Measurements from ENCODE around the gene GPR27. TPM values are rescaled to one million over a fixed set of nuclear protein-coding genes. Genes with fewer than 3 reads are reported as not detected.

GPR27 gene
- total and polyA plus RNA-seq, 2 donors, result 0.05 to 1.7 TPM

DNA sequence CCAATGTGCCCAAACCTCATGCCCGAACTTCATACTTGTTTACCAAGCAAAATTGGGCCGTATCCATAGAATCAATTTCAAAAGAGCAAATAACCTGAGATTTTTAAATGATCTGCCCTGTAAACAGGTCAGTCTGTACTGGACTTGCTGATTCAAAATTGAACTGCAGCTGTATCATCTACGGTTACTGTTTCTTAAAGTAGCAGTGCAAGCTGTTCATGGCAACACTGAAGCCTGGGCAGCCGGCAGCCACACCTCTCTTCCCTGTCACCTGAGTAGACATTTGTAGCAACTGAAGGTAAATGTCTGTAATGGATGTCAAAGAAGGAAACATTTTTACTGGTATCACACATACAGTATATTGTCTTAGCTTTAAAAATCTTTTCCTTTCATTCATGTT is 39.1 kb upstream of the GPR27 start:
- no peaks in the 10 kb centered on the region for H3K9me3 ChIP-seq (ENCODE audit: control insufficient read depth in 2 of 2, insufficient read depth in 1 of 2, low read length in 1 of 2)
- H3K27me3 ChIP-seq (ENCODE audit: control insufficient read depth in 2 of 2, insufficient read depth in 1 of 2, low read length in 1 of 2), result no peaks in the 10 kb centered on the region
- H3K4me1 ChIP-seq (ENCODE audit: control insufficient read depth in 2 of 2, insufficient read depth in 2 of 2, low read length in 2 of 2), result peaks cover 12 to 15% of the 10 kb centered on the region in 2 donors
- H3K4me3 ChIP-seq (ENCODE audit: low read length in 2 of 2), result no peak overlapping the region
- 97% methylated on average over 4 of the region's 4 CpGs for WGBS
- no peaks in the 10 kb centered on the region for H3K36me3 ChIP-seq (ENCODE audit: control insufficient read depth in 2 of 2, insufficient read depth in 2 of 2, low read length in 1 of 2)
- no peak overlapping the region for H3K27ac ChIP-seq (ENCODE audit: low read depth in 1 of 2, low read length in 1 of 2)
- DNase-seq (ENCODE audit: low read depth in 6 of 9, low spot score in 9 of 9), result no peak

GRCh38 chr3:71718072-71718471 is 35.6 kb upstream of the GPR27 start:
- H3K9me3 ChIP-seq (ENCODE audit: control insufficient read depth in 2 of 2, insufficient read depth in 1 of 2, low read length in 1 of 2), result no peaks in the 10 kb centered on the region
- H3K4me3 ChIP-seq (ENCODE audit: low read length in 2 of 2), result no peak overlapping the region
- no peak for DNase-seq (ENCODE audit: low read depth in 6 of 9, low spot score in 9 of 9)
- no peak overlapping the region for H3K27ac ChIP-seq (ENCODE audit: low read depth in 1 of 2, low read length in 1 of 2)
- peaks cover 0 to 4% of the 10 kb centered on the region in 2 donors for H3K27me3 ChIP-seq (ENCODE audit: control insufficient read depth in 2 of 2, insufficient read depth in 1 of 2, low read length in 1 of 2)
- H3K4me1 ChIP-seq (ENCODE audit: control insufficient read depth in 2 of 2, insufficient read depth in 2 of 2, low read length in 2 of 2), result peaks cover 10 to 11% of the 10 kb centered on the region in 2 donors
- WGBS, result 51% methylated on average over 4 of the region's 4 CpGs
- H3K36me3 ChIP-seq (ENCODE audit: control insufficient read depth in 2 of 2, insufficient read depth in 2 of 2, low read length in 1 of 2), result no peaks in the 10 kb centered on the region

DNA sequence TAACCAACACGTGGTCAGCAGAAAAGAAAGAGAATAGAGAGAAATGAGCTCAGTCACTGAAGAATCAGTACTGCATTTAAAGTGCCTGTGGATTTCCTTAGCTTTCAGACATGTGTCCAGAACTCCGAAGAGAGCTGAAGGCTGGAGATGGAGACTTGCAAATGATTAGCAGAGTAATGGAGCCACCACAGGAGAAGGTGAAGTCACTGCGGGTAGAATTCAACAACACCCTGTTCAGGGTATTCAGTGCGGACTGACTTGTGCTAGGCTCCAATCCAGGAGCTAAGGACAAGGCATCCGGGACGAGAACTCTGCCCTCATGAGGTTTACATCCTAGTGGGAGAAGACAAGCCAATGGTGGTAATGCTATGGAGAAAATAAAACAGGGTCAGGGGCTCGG is 32.7 kb upstream of the GPR27 start:
- Histone ChIP-seq H3K4me1 (ENCODE audit: control insufficient read depth in 2 of 2, insufficient read depth in 2 of 2, low read length in 2 of 2) (peaks cover 19 to 25% of the 10 kb centered on the region in 2 donors), H3K9me3 (ENCODE audit: control insufficient read depth in 2 of 2, insufficient read depth in 1 of 2, low read length in 1 of 2) (no peaks in the 10 kb centered on the region), H3K36me3 (ENCODE audit: control insufficient read depth in 2 of 2, insufficient read depth in 2 of 2, low read length in 1 of 2) (no peaks in the 10 kb centered on the region), H3K4me3 (ENCODE audit: low read length in 2 of 2) (no peak overlapping the region), H3K27ac (ENCODE audit: low read depth in 1 of 2, low read length in 1 of 2) (no peak overlapping the region), H3K27me3 (ENCODE audit: control insufficient read depth in 2 of 2, insufficient read depth in 1 of 2, low read length in 1 of 2) (peaks cover 0 to 24% of the 10 kb centered on the region in 2 donors)
- no peak for DNase-seq (ENCODE audit: low read depth in 6 of 9, low spot score in 9 of 9)
- WGBS, result 97% methylated on average over 7 of the region's 7 CpGs

- Histone ChIP-seq H3K9me3 (ENCODE audit: control insufficient read depth in 2 of 2, insufficient read depth in 1 of 2, low read length in 1 of 2) (no peaks in the 10 kb centered on the region), H3K27me3 (ENCODE audit: control insufficient read depth in 2 of 2, insufficient read depth in 1 of 2, low read length in 1 of 2) (peaks cover 0 to 29% of the 10 kb centered on the region in 2 donors), H3K4me1 (ENCODE audit: control insufficient read depth in 2 of 2, insufficient read depth in 2 of 2, low read length in 2 of 2) (peaks cover 20 to 31% of the 10 kb centered on the region in 2 donors), H3K36me3 (ENCODE audit: control insufficient read depth in 2 of 2, insufficient read depth in 2 of 2, low read length in 1 of 2) (no peaks in the 10 kb centered on the region), H3K4me3 (ENCODE audit: low read length in 2 of 2) (no peak overlapping the region), H3K27ac (ENCODE audit: low read depth in 1 of 2, low read length in 1 of 2) (peak overlapping the region in 1 of 2 donors; percentile 21)
- WGBS, result 51% methylated on average over 6 of the region's 6 CpGs
- DNase-seq (ENCODE audit: low read depth in 6 of 9, low spot score in 9 of 9), result no peak
Measured at GRCh38 chr3:71721651-71722157, 32.0 kb upstream of the GPR27 start.

DNA sequence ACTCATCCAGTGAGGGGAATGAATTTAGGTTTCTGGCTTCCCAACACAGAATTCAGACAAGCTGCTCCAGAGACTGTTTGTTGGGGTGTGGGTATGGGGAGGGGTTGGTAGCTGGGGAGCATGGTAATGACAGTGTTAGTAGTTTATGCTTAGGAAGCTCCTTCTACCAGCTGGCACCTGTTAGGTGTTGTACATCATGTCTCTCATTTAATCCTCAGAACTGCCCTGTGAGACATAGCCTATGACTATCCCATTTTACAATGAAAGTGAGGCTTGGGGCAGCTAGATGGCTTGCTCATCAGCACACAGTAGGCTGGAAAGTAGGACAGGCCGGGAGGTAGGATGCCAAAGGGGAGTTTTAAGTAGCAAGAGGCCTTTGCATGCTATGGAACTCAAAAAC is 31.0 kb upstream of the GPR27 start:
- Histone ChIP-seq H3K4me3 (ENCODE audit: low read length in 2 of 2) (no peak overlapping the region), H3K27me3 (ENCODE audit: control insufficient read depth in 2 of 2, insufficient read depth in 1 of 2, low read length in 1 of 2) (peaks cover 0 to 29% of the 10 kb centered on the region in 2 donors), H3K36me3 (ENCODE audit: control insufficient read depth in 2 of 2, insufficient read depth in 2 of 2, low read length in 1 of 2) (no peaks in the 10 kb centered on the region), H3K4me1 (ENCODE audit: control insufficient read depth in 2 of 2, insufficient read depth in 2 of 2, low read length in 2 of 2) (peaks cover 20 to 31% of the 10 kb centered on the region in 2 donors), H3K9me3 (ENCODE audit: control insufficient read depth in 2 of 2, insufficient read depth in 1 of 2, low read length in 1 of 2) (no peaks in the 10 kb centered on the region), H3K27ac (ENCODE audit: low read depth in 1 of 2, low read length in 1 of 2) (no peak overlapping the region)
- 94% methylated on average over 1 of the region's 1 CpG for WGBS
- no peak for DNase-seq (ENCODE audit: low read depth in 6 of 9, low spot score in 9 of 9)

DNA sequence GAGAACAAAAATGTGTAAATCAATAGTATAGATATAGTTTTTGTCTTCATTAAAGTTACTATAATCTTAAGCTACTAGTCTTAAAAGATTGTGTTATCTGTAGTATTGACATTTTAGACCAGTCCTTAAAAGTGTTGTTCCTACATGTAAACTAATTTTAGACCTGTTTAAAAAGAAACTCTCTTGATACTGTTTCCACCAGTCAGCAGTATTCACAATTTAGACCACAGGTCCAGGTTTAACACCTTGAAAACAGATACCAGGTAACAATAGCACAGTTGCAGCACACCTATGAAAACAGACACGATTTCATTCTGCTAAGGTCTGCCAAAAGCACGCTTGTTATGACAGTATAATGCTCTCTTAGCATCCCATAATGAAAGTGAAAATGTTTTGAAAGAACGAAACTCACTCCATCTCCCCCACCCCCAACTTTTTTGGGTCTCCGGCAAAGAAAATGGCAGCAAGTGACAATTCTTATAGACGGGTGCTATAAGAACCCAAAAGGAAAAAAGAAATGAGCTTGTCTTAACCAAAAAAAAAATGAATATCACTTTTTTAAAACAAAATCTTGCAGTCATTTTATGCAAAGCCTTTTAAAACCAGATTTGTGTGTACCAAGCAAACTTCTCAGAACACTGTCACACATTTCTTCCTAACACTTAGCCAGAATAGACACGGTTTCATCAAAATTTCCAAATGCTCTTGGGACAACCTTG is 30.0 kb upstream of the GPR27 start:
- peak overlapping the region; percentile 51 to 85 for H3K4me3 ChIP-seq (ENCODE audit: low read length in 2 of 2)

DNA sequence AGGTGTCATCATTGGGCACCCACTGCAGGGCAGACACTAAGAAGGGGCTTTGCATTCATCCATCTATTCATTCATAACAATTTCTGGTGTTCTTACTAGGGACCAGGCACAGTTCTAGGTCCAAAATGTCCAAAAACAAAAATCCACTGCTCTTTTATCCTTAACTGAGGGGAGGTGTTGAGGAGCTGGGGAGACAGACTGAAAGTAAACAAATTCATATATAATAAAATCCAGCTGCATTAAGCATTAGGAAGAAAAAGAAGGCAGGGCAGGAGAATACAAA is 29.5 kb upstream of the GPR27 start:
- no peaks in the 10 kb centered on the region for H3K9me3 ChIP-seq (ENCODE audit: control insufficient read depth in 2 of 2, insufficient read depth in 1 of 2, low read length in 1 of 2)
- peak overlapping the region; percentile 51 to 85 for H3K4me3 ChIP-seq (ENCODE audit: low read length in 2 of 2)
- H3K36me3 ChIP-seq (ENCODE audit: control insufficient read depth in 2 of 2, insufficient read depth in 2 of 2, low read length in 1 of 2), result no peaks in the 10 kb centered on the region
- peaks cover 0 to 29% of the 10 kb centered on the region in 2 donors for H3K27me3 ChIP-seq (ENCODE audit: control insufficient read depth in 2 of 2, insufficient read depth in 1 of 2, low read length in 1 of 2)
- H3K4me1 ChIP-seq (ENCODE audit: control insufficient read depth in 2 of 2, insufficient read depth in 2 of 2, low read length in 2 of 2), result peaks cover 21 to 39% of the 10 kb centered on the region in 2 donors
- peak overlapping the region in 1 of 2 donors; percentile 11 for H3K27ac ChIP-seq (ENCODE audit: low read depth in 1 of 2, low read length in 1 of 2)
- no peak for DNase-seq (ENCODE audit: low read depth in 6 of 9, low spot score in 9 of 9)

More for the DNA sequence above, 30.0 kb upstream of the GPR27 start:
- 5% methylated on average over 6 of the region's 6 CpGs for WGBS
- peak in 2 of 9 donors; percentile 21 to 58 for DNase-seq (ENCODE audit: low read depth in 6 of 9, low spot score in 9 of 9)
- peaks cover 0 to 29% of the 10 kb centered on the region in 2 donors for H3K27me3 ChIP-seq (ENCODE audit: control insufficient read depth in 2 of 2, insufficient read depth in 1 of 2, low read length in 1 of 2)
- H3K36me3 ChIP-seq (ENCODE audit: control insufficient read depth in 2 of 2, insufficient read depth in 2 of 2, low read length in 1 of 2), result no peaks in the 10 kb centered on the region
- peak overlapping the region in 1 of 2 donors; percentile 11 for H3K27ac ChIP-seq (ENCODE audit: low read depth in 1 of 2, low read length in 1 of 2)
- peaks cover 20 to 34% of the 10 kb centered on the region in 2 donors for H3K4me1 ChIP-seq (ENCODE audit: control insufficient read depth in 2 of 2, insufficient read depth in 2 of 2, low read length in 2 of 2)
- no peaks in the 10 kb centered on the region for H3K9me3 ChIP-seq (ENCODE audit: control insufficient read depth in 2 of 2, insufficient read depth in 1 of 2, low read length in 1 of 2)

GRCh38 chr3:71724584-71725270 is 28.9 kb upstream of the GPR27 start:
- H3K27ac ChIP-seq (ENCODE audit: low read depth in 1 of 2, low read length in 1 of 2), result peak overlapping the region in 1 of 2 donors; percentile 82
- H3K4me3 ChIP-seq (ENCODE audit: low read length in 2 of 2), result peak overlapping the region; percentile 51 to 85
- H3K36me3 ChIP-seq (ENCODE audit: control insufficient read depth in 2 of 2, insufficient read depth in 2 of 2, low read length in 1 of 2), result no peaks in the 10 kb centered on the region
- H3K4me1 ChIP-seq (ENCODE audit: control insufficient read depth in 2 of 2, insufficient read depth in 2 of 2, low read length in 2 of 2), result peaks cover 27 to 45% of the 10 kb centered on the region in 2 donors
- peaks cover 0 to 29% of the 10 kb centered on the region in 2 donors for H3K27me3 ChIP-seq (ENCODE audit: control insufficient read depth in 2 of 2, insufficient read depth in 1 of 2, low read length in 1 of 2)
- H3K9me3 ChIP-seq (ENCODE audit: control insufficient read depth in 2 of 2, insufficient read depth in 1 of 2, low read length in 1 of 2), result no peaks in the 10 kb centered on the region
- peak in 2 of 9 donors; percentile 25 to 36 for DNase-seq (ENCODE audit: low read depth in 6 of 9, low spot score in 9 of 9)
- WGBS, result under 1% methylated on average over 73 of the region's 73 CpGs

DNA sequence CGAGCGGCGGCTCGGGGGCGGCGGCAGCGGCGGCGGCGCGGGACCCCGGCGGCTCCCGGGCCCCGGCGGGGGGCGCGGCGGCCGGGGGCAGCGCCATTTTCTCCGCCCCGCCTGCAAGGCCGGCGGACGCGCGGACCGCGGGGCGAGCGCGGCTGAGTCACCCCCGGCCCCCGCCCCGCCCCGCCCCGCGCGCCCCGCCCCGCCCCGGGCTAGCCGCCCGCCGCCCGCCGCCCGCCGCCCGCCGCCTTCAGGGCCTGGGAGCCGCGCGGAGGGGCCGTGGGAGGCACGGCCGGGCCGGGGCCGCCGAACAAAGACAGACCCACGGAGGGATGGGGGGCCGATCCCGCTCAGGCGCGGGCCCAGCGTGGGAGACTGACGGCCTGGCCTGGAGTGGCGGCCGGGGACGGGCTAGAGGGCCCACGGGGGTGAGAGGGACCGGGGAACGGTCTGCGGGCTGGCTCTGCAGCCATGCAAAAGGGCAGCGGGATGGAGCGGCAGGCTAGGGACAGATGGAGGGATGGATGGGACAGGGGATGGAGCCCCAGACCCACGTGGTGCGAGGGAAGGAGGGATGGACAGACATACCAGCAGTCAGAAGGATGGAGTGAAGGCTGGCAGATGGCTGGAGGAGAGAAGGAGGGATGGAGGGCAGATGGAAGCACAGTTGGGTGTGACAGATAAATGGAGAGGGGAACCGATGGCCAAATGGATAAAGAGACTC is 28.2 kb upstream of the GPR27 start, which contains the start of gene EIF4E3:
Gene EIF4E3 (minus strand): TSS at position 132 of the 721 bp plus-strand sequence. CDS start 35 bp downstream, at position 97.
- DNase-seq (ENCODE audit: low read depth in 6 of 9, low spot score in 9 of 9), result no peak
- 4% methylated on average over 73 of the region's 80 CpGs for WGBS
- peak within 1 kb of the TSS; percentile 18 to 82 for H3K27ac ChIP-seq (ENCODE audit: low read depth in 1 of 2, low read length in 1 of 2)
- peaks cover 29 to 52% of the 10 kb centered on the region in 2 donors for H3K4me1 ChIP-seq (ENCODE audit: control insufficient read depth in 2 of 2, insufficient read depth in 2 of 2, low read length in 2 of 2)
- peak within 1 kb of the TSS; percentile 51 to 85 for H3K4me3 ChIP-seq (ENCODE audit: low read length in 2 of 2)
- H3K9me3 ChIP-seq (ENCODE audit: control insufficient read depth in 2 of 2, insufficient read depth in 1 of 2, low read length in 1 of 2), result no peaks in the 10 kb centered on the region
- H3K27me3 ChIP-seq (ENCODE audit: control insufficient read depth in 2 of 2, insufficient read depth in 1 of 2, low read length in 1 of 2), result peaks cover 0 to 29% of the 10 kb centered on the region in 2 donors
- H3K36me3 ChIP-seq (ENCODE audit: control insufficient read depth in 2 of 2, insufficient read depth in 2 of 2, low read length in 1 of 2), result no peaks in the 10 kb centered on the region

Measured in thymus (tissue), 11 donors.